Prostate gland (tissue), 2 donors: ENCODE measurements around the gene C2CD4D. TPM values are rescaled to one million over a fixed set of nuclear protein-coding genes. Genes with fewer than 3 reads are reported as not detected.

ENCODE experiments used
- DNase-seq: peaks from one replicate; pipeline ENCODE4 v3.0.0-alpha.2; 2019; ENCODE audit warnings: low spot score
- H3K27ac ChIP-seq, 2 donors: fragments of 200-600 bp; sonication (generic); 2 replicates each; pipeline ENCODE4 v1.5.1; 2017 to 2019
- H3K27me3 ChIP-seq: fragments of 200-600 bp; sonication (generic); replicated peaks from 2 replicates; pipeline ENCODE4 v1.5.1; 2019; ENCODE audit not compliant: insufficient read depth
- H3K36me3 ChIP-seq, 2 donors: fragments of 200-600 bp; sonication (generic); 1 replicate in 1 of 2; 2 replicates in 1 of 2; pipeline versions ENCODE4 v1.5.1 to v1.8.1; 2017 to 2019
- H3K4me1 ChIP-seq: fragments of 200-600 bp; sonication (generic); replicated peaks from 2 replicates; pipeline ENCODE4 v1.5.1; 2019
- H3K4me3 ChIP-seq, 2 donors: fragments of 200-600 bp; sonication (generic); 2 replicates each; pipeline ENCODE4 v1.5.1; 2017 to 2019
- H3K9me3 ChIP-seq: fragments of 200-600 bp; sonication (generic); 2 replicates; pipeline ENCODE4 v1.5.1; 2017
- CTCF ChIP-seq, 4 experiments: fragments of 200-600 bp in 2 of 4; fragments of 450-650 bp in 2 of 4; sonication (generic) in 2 of 4; IDR thresholded peaks; 1 replicate in 3 of 4; 2 replicates in 1 of 4; pipeline ENCODE4 v1.5.1; 2016 to 2019; ENCODE audit warnings: antibody characterized with exemption in 4 of 4, mild to moderate bottlenecking in 2 of 4, moderate library complexity in 2 of 4
- POLR2A ChIP-seq: fragments of 450-650 bp; IDR thresholded peaks from one replicate; pipeline ENCODE4 v1.6.1; 2016; ENCODE audit warnings: antibody characterized with exemption, mild to moderate bottlenecking
- POLR2AphosphoS5 ChIP-seq: sonication (generic); formaldehyde crosslinking; IDR thresholded peaks from one replicate; pipeline ENCODE4 v1.6.1; 2017; ENCODE audit warnings: antibody characterized with exemption
- WGBS: methylation state at CpG from one replicate; pipeline ENCODE4 v1.1.5; 2018; 5-methylcytosine and 5-hydroxymethylcytosine counted together
- intact Hi-C: fragments of 100-400 bp; cut with DNase I; formaldehyde crosslinking; loops from one replicate; pipeline ENCODE4 v1.14.2; 2022
- total RNA-seq, 2 donors: library from RNA; depleted of rRNA; stranded (reverse); fragments of >200 nt; gene quantifications; one replicate each; pipeline ENCODE4 v1.1.0, GENCODE V29; 2016

Gene C2CD4D
- total RNA-seq, 2 donors from 2014 or later = 2.0 to 2.8 TPM

- intact Hi-C loops = no loop called here
- no peaks in the 10 kb centered on the region for H3K36me3 ChIP-seq
- H3K27me3 ChIP-seq = no peaks in the 10 kb centered on the region
- H3K4me1 ChIP-seq = no peaks in the 10 kb centered on the region
- no peaks in the 10 kb centered on the region for H3K9me3 ChIP-seq
- TF ChIP-seq CTCF (IDR thresholded peaks at IDR 0.05) = no peak
- TF ChIP-seq POLR2AphosphoS5 = no peak
- TF ChIP-seq POLR2A = no peak
- no peak for DNase-seq
- H3K27ac ChIP-seq = no peak within 1 kb of the TSS
- no peak within 1 kb of the TSS for H3K4me3 ChIP-seq
- 40% methylated on average over 12 of the region's 12 CpGs for WGBS
Observed at GRCh38 chr1:151805066-151805820, 34.4 kb downstream of the C2CD4D start, which contains the start of gene LINGO4. LINGO4 (minus strand) TSS chr1:151805419; CDS start chr1:151802704, 2,715 bp downstream.

DNA sequence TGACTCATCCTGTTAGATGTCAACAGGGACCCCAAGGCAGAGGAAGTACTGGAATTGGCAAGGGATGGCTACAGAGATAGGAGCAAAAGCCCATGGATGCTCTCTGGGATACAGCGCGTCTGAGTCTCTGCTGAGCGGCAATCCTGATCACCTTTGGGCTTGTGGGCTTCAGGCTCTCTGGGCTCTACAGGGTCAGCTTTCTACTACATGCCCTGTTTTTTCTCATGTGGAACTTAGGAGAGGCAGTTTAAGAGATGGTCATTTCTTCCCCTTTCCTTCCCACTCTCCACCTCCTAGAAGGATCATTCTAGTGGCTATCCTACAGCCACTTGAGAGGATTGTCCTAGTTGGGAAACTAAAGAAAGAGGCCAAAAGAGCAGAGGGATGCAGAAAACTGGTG, 35.7 kb downstream of the C2CD4D start:
- H3K36me3 ChIP-seq = no peaks in the 10 kb centered on the region
- no peaks in the 10 kb centered on the region for H3K27me3 ChIP-seq
- intact Hi-C loops = no loop called here
- H3K9me3 ChIP-seq = no peaks in the 10 kb centered on the region
- H3K4me3 ChIP-seq = no peak overlapping the region
- WGBS = 90% methylated on average over 3 of the region's 3 CpGs
- DNase-seq = no peak
- H3K4me1 ChIP-seq = no peaks in the 10 kb centered on the region
- TF ChIP-seq POLR2A (no peak), POLR2AphosphoS5 (no peak), CTCF (IDR thresholded peaks at IDR 0.05) (no peak)
- no peak overlapping the region for H3K27ac ChIP-seq

GRCh38 chr1:151803164-151803563, 36.5 kb downstream of the C2CD4D start:
- no peaks in the 10 kb centered on the region for H3K9me3 ChIP-seq
- no peaks in the 10 kb centered on the region for H3K4me1 ChIP-seq
- TF ChIP-seq CTCF (IDR thresholded peaks at IDR 0.05) (no peak), POLR2AphosphoS5 (no peak), POLR2A (no peak)
- intact Hi-C loops = no loop called here
- H3K36me3 ChIP-seq = no peaks in the 10 kb centered on the region
- H3K27ac ChIP-seq = no peak overlapping the region
- no peak for DNase-seq
- H3K4me3 ChIP-seq = no peak overlapping the region
- no peaks in the 10 kb centered on the region for H3K27me3 ChIP-seq

GRCh38 chr1:151802372-151802771, 37.2 kb downstream of the C2CD4D start:
- no peak for TF ChIP-seq CTCF (IDR thresholded peaks at IDR 0.05)
- TF ChIP-seq POLR2AphosphoS5 = no peak
- TF ChIP-seq POLR2A = no peak
- Histone ChIP-seq H3K4me1 (no peaks in the 10 kb centered on the region), H3K27ac (no peak overlapping the region), H3K4me3 (no peak overlapping the region), H3K9me3 (no peaks in the 10 kb centered on the region), H3K36me3 (no peaks in the 10 kb centered on the region), H3K27me3 (no peaks in the 10 kb centered on the region)
- WGBS = 92% methylated on average over 5 of the region's 5 CpGs
- DNase-seq = no peak
- intact Hi-C loops = no loop called here

GRCh38 chr1:151801846-151802245, 37.8 kb downstream of the C2CD4D start:
- H3K4me1 ChIP-seq = no peaks in the 10 kb centered on the region
- 88% methylated on average over 7 of the region's 7 CpGs for WGBS
- no peaks in the 10 kb centered on the region for H3K9me3 ChIP-seq
- H3K27me3 ChIP-seq = no peaks in the 10 kb centered on the region
- no peak for DNase-seq
- no peak overlapping the region for H3K27ac ChIP-seq
- H3K4me3 ChIP-seq = no peak overlapping the region
- H3K36me3 ChIP-seq = no peaks in the 10 kb centered on the region
- TF ChIP-seq POLR2A (no peak), POLR2AphosphoS5 (no peak), CTCF (IDR thresholded peaks at IDR 0.05) (no peak)
- intact Hi-C loops = no loop called here
